Mesenchymal stem cell (in vitro differentiated cells and primary cell): ENCODE results near the gene PLXNA1.

Experiments used
- DNase-seq: peaks from one replicate; pipeline ENCODE4 v3.0.0-alpha.2; 2013
- H2AFZ ChIP-seq: one replicate; pipeline ENCODE4 v1.6.1; 2013; ENCODE audit warnings: low read depth, mild to moderate bottlenecking, control low read depth, inconsistent platforms, low read length, moderate library complexity
- H2AK5ac ChIP-seq: 2 replicates; pipeline ENCODE4 v1.6.1; 2013; ENCODE audit warnings: low read length, moderate library complexity, mild to moderate bottlenecking, inconsistent platforms; ENCODE audit not compliant: severe bottlenecking
- H2BK120ac ChIP-seq: one replicate; pipeline ENCODE4 v1.6.1; 2013; ENCODE audit warnings: low read depth, mild to moderate bottlenecking, inconsistent platforms, low read length, moderate library complexity
- H2BK12ac ChIP-seq, 2 experiments: one replicate each; pipeline ENCODE4 v1.6.1; 2013; ENCODE audit warnings: inconsistent platforms in 2 of 2, low read length in 2 of 2, mild to moderate bottlenecking in 2 of 2, moderate library complexity in 2 of 2, control low read depth in 1 of 2
- H2BK15ac ChIP-seq: one replicate; pipeline ENCODE4 v1.6.1; 2013; ENCODE audit warnings: mild to moderate bottlenecking, low read depth, inconsistent platforms; ENCODE audit not compliant: poor library complexity, severe bottlenecking
- H2BK5ac ChIP-seq: 2 replicates; pipeline ENCODE4 v1.6.1; 2013; ENCODE audit warnings: low read depth, mild to moderate bottlenecking, low read length, control low read depth, inconsistent platforms; ENCODE audit not compliant: poor library complexity, severe bottlenecking
- H3K14ac ChIP-seq, 2 experiments: one replicate each; pipeline ENCODE4 v1.6.1; 2013; ENCODE audit warnings: inconsistent platforms in 2 of 2, low read length in 2 of 2, control low read depth in 1 of 2, mild to moderate bottlenecking in 1 of 2, moderate library complexity in 1 of 2
- H3K18ac ChIP-seq, 2 experiments: one replicate each; pipeline ENCODE4 v1.6.1; 2013; ENCODE audit warnings: inconsistent platforms in 2 of 2, low read length in 2 of 2, control low read depth in 1 of 2, low read depth in 1 of 2, mild to moderate bottlenecking in 1 of 2
- H3K23ac ChIP-seq, 2 experiments: one replicate each; pipeline ENCODE4 v1.6.1; 2013; ENCODE audit warnings: inconsistent platforms in 2 of 2, low read length in 2 of 2, mild to moderate bottlenecking in 2 of 2, moderate library complexity in 2 of 2, control low read depth in 1 of 2
- H3K27ac ChIP-seq: 2 replicates; pipeline ENCODE4 v1.5.1; 2013; ENCODE audit warnings: mild to moderate bottlenecking, moderate library complexity, low read length, control low read depth, inconsistent platforms; ENCODE audit not compliant: poor library complexity, severe bottlenecking
- H3K27me3 ChIP-seq, 2 experiments: 2 replicates each; pipeline versions ENCODE4 v1.6.1 to v1.7.0; 2013; ENCODE audit warnings: low read length in 2 of 2, mild to moderate bottlenecking in 2 of 2, moderate library complexity in 2 of 2, control low read depth in 1 of 2, inconsistent platforms in 1 of 2; ENCODE audit not compliant: control insufficient read depth in 1 of 2, insufficient read depth in 1 of 2
- H3K36me3 ChIP-seq, 2 experiments: 2 replicates each; pipeline versions ENCODE4 v1.6.1 to v1.7.0; 2013; ENCODE audit warnings: low read length in 2 of 2, control low read depth in 1 of 2, inconsistent platforms in 1 of 2, low read depth in 1 of 2, mild to moderate bottlenecking in 1 of 2; ENCODE audit not compliant: insufficient read depth in 2 of 2, control insufficient read depth in 1 of 2
- H3K4ac ChIP-seq, 2 experiments: one replicate each; pipeline ENCODE4 v1.6.1; 2013; ENCODE audit warnings: inconsistent platforms in 2 of 2, low read length in 2 of 2, mild to moderate bottlenecking in 2 of 2, moderate library complexity in 2 of 2, control low read depth in 1 of 2, low read depth in 1 of 2
- H3K4me1 ChIP-seq: 2 replicates; pipeline ENCODE4 v1.6.1; 2013; ENCODE audit warnings: low read depth, low read length, control low read depth; ENCODE audit not compliant: control insufficient read depth, insufficient read depth
- H3K4me2 ChIP-seq: 2 replicates; pipeline ENCODE4 v1.6.1; 2013; ENCODE audit warnings: low read length, mild to moderate bottlenecking, inconsistent platforms; ENCODE audit not compliant: poor library complexity, severe bottlenecking
- H3K4me3 ChIP-seq, 2 experiments: 2 replicates each; pipeline versions ENCODE4 v1.5.1 to v1.7.0; 2013; ENCODE audit warnings: low read length in 2 of 2, mild to moderate bottlenecking in 2 of 2, control low read depth in 1 of 2, low read depth in 1 of 2; ENCODE audit not compliant: insufficient read depth in 1 of 2
- H3K79me1 ChIP-seq: replicated peaks from 2 replicates; pipeline ENCODE4 v1.6.1; 2013; ENCODE audit warnings: mild to moderate bottlenecking, control low read depth, low read length, inconsistent platforms; ENCODE audit not compliant: poor library complexity, severe bottlenecking
- H3K9ac ChIP-seq: 2 replicates; pipeline ENCODE4 v1.7.0; 2013; ENCODE audit warnings: mild to moderate bottlenecking, low read length, moderate library complexity
- H3K9me3 ChIP-seq: 2 replicates; pipeline ENCODE4 v1.7.0; 2013; ENCODE audit warnings: mild to moderate bottlenecking, low read length; ENCODE audit not compliant: control insufficient read depth
- H4K8ac ChIP-seq: one replicate; pipeline ENCODE4 v1.6.1; 2013; ENCODE audit warnings: inconsistent platforms, mild to moderate bottlenecking, low read length, moderate library complexity
- H4K91ac ChIP-seq: one replicate; pipeline ENCODE4 v1.6.1; 2013; ENCODE audit warnings: mild to moderate bottlenecking, low read length, inconsistent platforms
- WGBS: methylation state at CpG from one replicate; pipeline ENCODE4 v1.1.7; 2013; ENCODE audit warnings: mixed read lengths; 5-methylcytosine and 5-hydroxymethylcytosine counted together

PLXNA1 gene

GRCh38 chr3:126947429-126947828 lies 35.5 kb upstream of the PLXNA1 start:
- Histone ChIP-seq H3K4me2 (no peak overlapping the region), H4K8ac (no peak overlapping the region), H2BK120ac (no peak overlapping the region), H2AFZ (no peak overlapping the region), H3K27me3 (no peaks in the 10 kb centered on the region), H2BK15ac (no peak overlapping the region), H3K9me3 (no peaks in the 10 kb centered on the region), H3K4ac (no peak overlapping the region), H3K23ac (no peak overlapping the region), H3K4me3 (no peak overlapping the region), H3K36me3 (peaks cover 0 to 17% of the 10 kb centered on the region in 2 experiments), H3K14ac (no peak overlapping the region), H3K18ac (no peak overlapping the region), H2BK5ac (no peak overlapping the region), H3K9ac (no peak overlapping the region), H3K27ac (no peak overlapping the region), H3K79me1 (no peaks in the 10 kb centered on the region), H2BK12ac (no peak overlapping the region), H3K4me1 (peaks cover 2% of the 10 kb centered on the region), H2AK5ac (no peak overlapping the region), H4K91ac (no peak overlapping the region)
- WGBS, result 62% methylated on average over 6 of the region's 8 CpGs
- no peak for DNase-seq

DNA sequence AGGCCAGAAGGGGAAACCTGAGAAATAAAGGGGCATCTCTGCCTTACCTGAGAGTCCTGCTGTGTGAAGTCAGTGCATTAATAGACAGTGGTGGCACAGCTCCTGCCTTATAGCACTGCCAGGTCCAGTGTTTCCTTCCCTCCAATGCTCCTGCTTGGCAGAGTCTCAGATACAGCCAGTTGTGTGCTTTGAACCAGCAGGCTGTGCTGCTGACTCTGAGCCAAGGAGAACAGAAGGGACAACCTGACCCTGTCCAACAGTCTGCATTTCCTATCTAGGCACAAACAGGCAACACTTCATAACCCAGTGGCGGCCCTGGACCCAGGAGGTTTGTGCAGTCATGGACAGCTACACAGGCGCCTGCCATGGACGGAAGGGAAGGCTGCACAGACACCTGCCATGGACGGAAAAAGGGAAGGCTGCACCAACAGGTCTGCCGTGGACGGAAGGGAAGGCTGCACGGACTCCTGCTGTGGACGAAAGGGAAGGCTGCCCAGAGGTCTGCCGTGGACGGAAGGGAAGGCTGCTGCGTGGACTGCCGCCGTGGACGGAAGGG lies 33.9 kb upstream of the PLXNA1 start:
- no peaks in the 10 kb centered on the region for H3K79me1 ChIP-seq
- H3K27me3 ChIP-seq, result no peaks in the 10 kb centered on the region
- H2BK120ac ChIP-seq, result no peak overlapping the region
- no peak overlapping the region for H3K9ac ChIP-seq
- H3K14ac ChIP-seq, result no peak overlapping the region
- no peak overlapping the region for H2BK12ac ChIP-seq
- H3K36me3 ChIP-seq, result peaks cover 0 to 26% of the 10 kb centered on the region in 2 experiments
- H2BK15ac ChIP-seq, result no peak overlapping the region
- H2AFZ ChIP-seq, result no peak overlapping the region
- H4K91ac ChIP-seq, result no peak overlapping the region
- H3K4me1 ChIP-seq, result no peaks in the 10 kb centered on the region
- H2AK5ac ChIP-seq, result no peak overlapping the region
- no peak overlapping the region for H3K4me3 ChIP-seq
- H3K27ac ChIP-seq, result no peak overlapping the region
- no peak overlapping the region for H3K18ac ChIP-seq
- H3K4ac ChIP-seq, result no peak overlapping the region
- H3K9me3 ChIP-seq, result no peaks in the 10 kb centered on the region
- no peak overlapping the region for H2BK5ac ChIP-seq
- no peak overlapping the region for H4K8ac ChIP-seq
- WGBS, result 96% methylated on average over 14 of the region's 14 CpGs
- no peak for DNase-seq
- no peak overlapping the region for H3K4me2 ChIP-seq
- no peak overlapping the region for H3K23ac ChIP-seq

DNA sequence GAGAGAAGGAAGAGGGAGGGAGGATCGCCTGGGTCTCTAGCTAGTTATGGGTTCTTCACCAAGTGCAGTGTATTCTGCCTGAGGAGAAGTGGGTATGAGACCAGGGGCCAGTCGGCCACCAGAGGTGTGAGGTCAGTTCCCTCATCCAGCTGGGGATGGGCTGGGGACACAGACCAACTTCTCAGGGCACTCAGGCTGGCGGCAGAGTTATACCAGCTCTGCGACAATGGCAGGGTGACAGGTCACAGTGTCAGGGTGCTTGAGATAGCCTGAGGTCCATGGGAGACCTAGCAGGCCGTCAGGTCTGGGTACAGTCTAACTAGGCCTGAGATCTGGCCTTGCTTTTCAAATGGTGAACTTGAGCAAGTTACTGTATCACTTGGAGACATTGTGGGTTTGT lies 31.4 kb upstream of the PLXNA1 start:
- WGBS, result 95% methylated on average over 5 of the region's 5 CpGs
- no peak overlapping the region for H3K4me3 ChIP-seq

GRCh38 chr3:126952261-126952982 lies 30.5 kb upstream of the PLXNA1 start:
- Histone ChIP-seq H3K14ac (peak overlapping the region in 1 of 2 experiments; percentile 82), H2BK120ac (no peak overlapping the region), H3K4me3 (no peak overlapping the region), H2AFZ (no peak overlapping the region), H2BK5ac (no peak overlapping the region), H3K18ac (no peak overlapping the region), H3K79me1 (no peaks in the 10 kb centered on the region), H3K23ac (peak overlapping the region in 1 of 2 experiments; percentile 36), H3K9ac (no peak overlapping the region), H3K4me1 (peaks cover 2% of the 10 kb centered on the region), H4K91ac (no peak overlapping the region), H3K4me2 (no peak overlapping the region), H3K4ac (no peak overlapping the region), H2BK15ac (no peak overlapping the region), H3K27ac (no peak overlapping the region), H3K9me3 (no peaks in the 10 kb centered on the region), H2AK5ac (no peak overlapping the region), H3K27me3 (no peaks in the 10 kb centered on the region), H2BK12ac (no peak overlapping the region), H4K8ac (no peak overlapping the region), H3K36me3 (peaks cover 0 to 30% of the 10 kb centered on the region in 2 experiments)
- DNase-seq, result no peak
- 98% methylated on average over 10 of the region's 10 CpGs for WGBS

More for the DNA sequence above, 31.4 kb upstream of the PLXNA1 start:
- Histone ChIP-seq H2BK120ac (no peak overlapping the region), H3K9me3 (no peaks in the 10 kb centered on the region), H3K14ac (no peak overlapping the region), H3K27me3 (no peaks in the 10 kb centered on the region), H3K4ac (no peak overlapping the region), H3K18ac (no peak overlapping the region), H3K79me1 (no peaks in the 10 kb centered on the region), H2BK5ac (no peak overlapping the region), H4K91ac (no peak overlapping the region), H3K4me1 (peaks cover 2% of the 10 kb centered on the region), H2AK5ac (no peak overlapping the region), H3K36me3 (peaks cover 0 to 30% of the 10 kb centered on the region in 2 experiments), H3K23ac (no peak overlapping the region), H3K27ac (no peak overlapping the region), H3K9ac (no peak overlapping the region), H2BK12ac (no peak overlapping the region), H4K8ac (no peak overlapping the region), H2AFZ (no peak overlapping the region), H3K4me2 (no peak overlapping the region), H2BK15ac (no peak overlapping the region)
- no peak for DNase-seq
